Esophagus squamous epithelium (tissue), 4 donors: Measurements from ENCODE around the gene MRPL1.

ENCODE experiments used
- POLR2A ChIP-seq, 4 donors: fragments of 450-650 bp; IDR thresholded peaks; one replicate each; pipeline ENCODE4 v1.6.1; 2017; ENCODE audit warnings: antibody characterized with exemption in 4 of 4, mild to moderate bottlenecking in 4 of 4, moderate library complexity in 3 of 4
- TF ChIP-seq, protein P1 (sequence below), 6 experiments: fragments of 450-650 bp in 4 of 6; fragments of 200-600 bp in 2 of 6; sonication (generic) in 2 of 6; IDR thresholded peaks; one replicate each; pipeline ENCODE4 v1.5.1; 2016 to 2019; ENCODE audit warnings: antibody characterized with exemption in 6 of 6, mild to moderate bottlenecking in 4 of 6, moderate library complexity in 4 of 6

GRCh38 chr4:77911091-77911490 lies 48.5 kb downstream of the MRPL1 start:
- TF ChIP-seq, protein P1, sequence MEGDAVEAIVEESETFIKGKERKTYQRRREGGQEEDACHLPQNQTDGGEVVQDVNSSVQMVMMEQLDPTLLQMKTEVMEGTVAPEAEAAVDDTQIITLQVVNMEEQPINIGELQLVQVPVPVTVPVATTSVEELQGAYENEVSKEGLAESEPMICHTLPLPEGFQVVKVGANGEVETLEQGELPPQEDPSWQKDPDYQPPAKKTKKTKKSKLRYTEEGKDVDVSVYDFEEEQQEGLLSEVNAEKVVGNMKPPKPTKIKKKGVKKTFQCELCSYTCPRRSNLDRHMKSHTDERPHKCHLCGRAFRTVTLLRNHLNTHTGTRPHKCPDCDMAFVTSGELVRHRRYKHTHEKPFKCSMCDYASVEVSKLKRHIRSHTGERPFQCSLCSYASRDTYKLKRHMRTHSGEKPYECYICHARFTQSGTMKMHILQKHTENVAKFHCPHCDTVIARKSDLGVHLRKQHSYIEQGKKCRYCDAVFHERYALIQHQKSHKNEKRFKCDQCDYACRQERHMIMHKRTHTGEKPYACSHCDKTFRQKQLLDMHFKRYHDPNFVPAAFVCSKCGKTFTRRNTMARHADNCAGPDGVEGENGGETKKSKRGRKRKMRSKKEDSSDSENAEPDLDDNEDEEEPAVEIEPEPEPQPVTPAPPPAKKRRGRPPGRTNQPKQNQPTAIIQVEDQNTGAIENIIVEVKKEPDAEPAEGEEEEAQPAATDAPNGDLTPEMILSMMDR (IDR thresholded peaks at IDR 0.05), result no peak
- no peak for TF ChIP-seq POLR2A (IDR thresholded peaks at IDR 0.05)
